ENCODE data around the gene PHTF2.

PHTF2 gene

GRCh38 chr7:77796960-77797359, 1.6 kb upstream of the PHTF2 start:
- H2AFZ ChIP-seq (ENCODE audit: low read depth, low read length), result no peak overlapping the region
- DNase-seq, result no peak
- TF ChIP-seq EZH2 (IDR thresholded peaks at IDR 0.05; ENCODE audit: borderline replicate concordance, low read depth, low read length, severe bottlenecking) (no peak), CTCF (IDR thresholded peaks at IDR 0.05; ENCODE audit: borderline replicate concordance, extremely low read depth, low read length, poor library complexity, severe bottlenecking) (no peak)
- H3K4me1 ChIP-seq (ENCODE audit: insufficient read depth, low read length), result peaks cover 51% of the 10 kb centered on the region
- H3K27me3 ChIP-seq (ENCODE audit: insufficient read depth, low read length, poor library complexity), result no peaks in the 10 kb centered on the region
- H3K4me2 ChIP-seq (ENCODE audit: insufficient read depth, low read length), result peak overlapping the region; percentile 72
- peak overlapping the region; percentile 53 to 73; a peak in 3 of 4 replicates for H3K4me3 ChIP-seq (ENCODE audit: low read depth in 1 of 2, low read length in 2 of 2)
- peak overlapping the region; percentile 76 for H3K9ac ChIP-seq (ENCODE audit: low read depth, low read length)
- peaks cover 80% of the 10 kb centered on the region for H3K79me2 ChIP-seq (ENCODE audit: insufficient read depth, low read length)
- H3K27ac ChIP-seq (ENCODE audit: low read length), result peak overlapping the region; percentile 93; the same call in 1 of the 2 replicates
- H3K9me3 ChIP-seq (ENCODE audit: insufficient read depth, low read length, severe bottlenecking), result no peaks in the 10 kb centered on the region
- no peak for ATAC-seq (ENCODE audit: insufficient read depth, low read depth)
- H4K20me1 ChIP-seq (ENCODE audit: insufficient read depth, low read length), result peaks cover 25% of the 10 kb centered on the region; the same call in 1 of the 2 replicates
- H3K36me3 ChIP-seq (ENCODE audit: insufficient read depth, low read length), result peaks cover 19% of the 10 kb centered on the region

GRCh38 chr7:77797734-77798393, 709 bp upstream of the PHTF2 start:
- Histone ChIP-seq H4K20me1 (ENCODE audit: insufficient read depth, low read length) (peaks cover 32% of the 10 kb centered on the region; the same call in 1 of the 2 replicates), H3K4me2 (ENCODE audit: insufficient read depth, low read length) (peak overlapping the region; percentile 72), H3K9me3 (ENCODE audit: insufficient read depth, low read length, severe bottlenecking) (no peaks in the 10 kb centered on the region), H2AFZ (ENCODE audit: low read depth, low read length) (peak overlapping the region; percentile 84), H3K27ac (ENCODE audit: low read length) (peak overlapping the region; percentile 93), H3K4me3 (ENCODE audit: low read depth in 1 of 2, low read length in 2 of 2) (peak overlapping the region; percentile 53 to 73), H3K9ac (ENCODE audit: low read depth, low read length) (peak overlapping the region; percentile 76), H3K36me3 (ENCODE audit: insufficient read depth, low read length) (peaks cover 19% of the 10 kb centered on the region), H3K27me3 (ENCODE audit: insufficient read depth, low read length, poor library complexity) (no peaks in the 10 kb centered on the region), H3K4me1 (ENCODE audit: insufficient read depth, low read length) (peaks cover 60% of the 10 kb centered on the region), H3K79me2 (ENCODE audit: insufficient read depth, low read length) (peaks cover 89% of the 10 kb centered on the region)
- ATAC-seq (ENCODE audit: insufficient read depth, low read depth) (peak; percentile 35), DNase-seq (no peak)
- TF ChIP-seq CTCF (IDR thresholded peaks at IDR 0.05; ENCODE audit: borderline replicate concordance, extremely low read depth, low read length, poor library complexity, severe bottlenecking) (no peak), EZH2 (IDR thresholded peaks at IDR 0.05; ENCODE audit: borderline replicate concordance, low read depth, low read length, severe bottlenecking) (no peak)

- Histone ChIP-seq H3K27ac (ENCODE audit: low read length) (peak overlapping the region; percentile 93), H3K4me1 (ENCODE audit: insufficient read depth, low read length) (peaks cover 73% of the 10 kb centered on the region), H3K36me3 (ENCODE audit: insufficient read depth, low read length) (peaks cover 10% of the 10 kb centered on the region), H3K79me2 (ENCODE audit: insufficient read depth, low read length) (peaks cover 94% of the 10 kb centered on the region), H3K27me3 (ENCODE audit: insufficient read depth, low read length, poor library complexity) (no peaks in the 10 kb centered on the region), H3K4me3 (ENCODE audit: low read depth in 1 of 2, low read length in 2 of 2) (peak overlapping the region; percentile 73 to 87), H3K9me3 (ENCODE audit: insufficient read depth, low read length, severe bottlenecking) (no peaks in the 10 kb centered on the region), H2AFZ (ENCODE audit: low read depth, low read length) (peak overlapping the region; percentile 93), H3K4me2 (ENCODE audit: insufficient read depth, low read length) (peak overlapping the region; percentile 72), H3K9ac (ENCODE audit: low read depth, low read length) (peak overlapping the region; percentile 76), H4K20me1 (ENCODE audit: insufficient read depth, low read length) (peaks cover 29% of the 10 kb centered on the region; the same call in 1 of the 2 replicates)
- ATAC-seq (ENCODE audit: insufficient read depth, low read depth) (peak; percentile 5; the same call in 1 of the 3 replicates), DNase-seq (peak; percentile 56)
- TF ChIP-seq EZH2 (IDR thresholded peaks at IDR 0.05; ENCODE audit: borderline replicate concordance, low read depth, low read length, severe bottlenecking) (no peak), CTCF (IDR thresholded peaks at IDR 0.05; ENCODE audit: borderline replicate concordance, extremely low read depth, low read length, poor library complexity, severe bottlenecking) (no peak)
Observed at GRCh38 chr7:77799078-77799964, 748 bp downstream of the PHTF2 start.

Measured in DND-41 (cell line).